ENCODE data around the gene EMD. TPM values are rescaled to one million over a fixed set of nuclear protein-coding genes. Genes with fewer than 3 reads are reported as not detected.

EMD gene
- total RNA-seq, 2 experiments from 2014 or later: 66.1 to 68.1 TPM

Other genes starting within 250 kb of the EMD start
- gene OPN1LW, start 235.1 kb upstream of the EMD start, total RNA-seq: not detected
- gene OPN1MW, start 196.7 kb upstream of the EMD start, total RNA-seq: not detected
- not detected for gene OPN1MW2, start 159.5 kb upstream of the EMD start, total RNA-seq
- gene OPN1MW3, start 121.7 kb upstream of the EMD start, total RNA-seq: not detected
- gene TEX28, start 84.2 kb upstream of the EMD start, total RNA-seq: not detected
- gene TKTL1, start 83.5 kb upstream of the EMD start, total RNA-seq: 1 to 10 TPM in 1 of 2 experiments, under 1 TPM in 1; 0.31 to 1.2 TPM
- 100 to 1,000 TPM; 985 to 994 TPM for gene FLNA, start 4.7 kb upstream of the EMD start, total RNA-seq
- 1,000 to 10,000 TPM; 2,867 to 2,975 TPM for gene RPL10, start 19.1 kb downstream of the EMD start, total RNA-seq
- 10 to 100 TPM; 20.5 to 26.2 TPM for gene DNASE1L1, start 30.0 kb downstream of the EMD start, total RNA-seq
- 10 to 100 TPM; 94.7 to 95.3 TPM for gene TAFAZZIN, start 32.2 kb downstream of the EMD start, total RNA-seq
- gene ATP6AP1, start 49.4 kb downstream of the EMD start, total RNA-seq: 10 to 100 TPM; 46.9 to 51.1 TPM
- 100 to 1,000 TPM; 138 to 147 TPM for gene GDI1, start 57.9 kb downstream of the EMD start, total RNA-seq
- 10 to 100 TPM; 59.2 to 70.3 TPM for gene FAM50A, start 64.8 kb downstream of the EMD start, total RNA-seq
- 10 to 100 TPM; 62.5 to 64.1 TPM for gene PLXNA3, start 79.0 kb downstream of the EMD start, total RNA-seq
- 10 to 100 TPM; 32.2 to 34.8 TPM for gene LAGE3, start 100.0 kb downstream of the EMD start, total RNA-seq
- gene UBL4A, start 107.3 kb downstream of the EMD start, total RNA-seq: 10 to 100 TPM; 43.8 to 45.3 TPM
- 10 to 100 TPM; 25.3 to 27.3 TPM for gene SLC10A3, start 111.3 kb downstream of the EMD start, total RNA-seq
- gene FAM3A, start 136.9 kb downstream of the EMD start, total RNA-seq: 10 to 100 TPM; 42.3 to 45.4 TPM
- 100 to 1,000 TPM in 1 of 2 experiments, 10 to 100 TPM in 1; 89.2 to 102 TPM for gene G6PD, start 167.6 kb downstream of the EMD start, total RNA-seq
- 10 to 100 TPM; 56.1 to 61.7 TPM for gene IKBKG, start 168.3 kb downstream of the EMD start, total RNA-seq
- not detected for gene CTAG1A, start 205.8 kb downstream of the EMD start, total RNA-seq
- gene CTAG1B, start 240.0 kb downstream of the EMD start, total RNA-seq: not detected

Measured in activated naive CD8-positive, alpha-beta T cell treated with anti-CD3 and anti-CD28 coated beads, Interleukin-2, amount 10 ng/mL, durations not matched to agents 7 days and 5 days (primary cell).